Mammary epithelial cell (primary cell): ENCODE data around the gene FUT9.

Experiments
- EZH2 ChIP-seq: IDR thresholded peaks from 2 replicates; pipeline ENCODE4 v1.6.1; 2012; ENCODE audit warnings: low read length, inconsistent platforms, borderline replicate concordance
- TF ChIP-seq, protein P1 (sequence below), 2 donors: IDR thresholded peaks in 1 of 2; conservative IDR thresholded peaks in 1 of 2; 2 replicates each; pipeline ENCODE4 v1.5.1; 2011 to 2012; ENCODE audit warnings: inconsistent platforms in 2 of 2, low read length in 2 of 2, mild to moderate bottlenecking in 2 of 2, control low read depth in 1 of 2, low read depth in 1 of 2; ENCODE audit not compliant: insufficient read depth in 1 of 2; ENCODE audit errors: extremely low read depth in 1 of 2

DNA sequence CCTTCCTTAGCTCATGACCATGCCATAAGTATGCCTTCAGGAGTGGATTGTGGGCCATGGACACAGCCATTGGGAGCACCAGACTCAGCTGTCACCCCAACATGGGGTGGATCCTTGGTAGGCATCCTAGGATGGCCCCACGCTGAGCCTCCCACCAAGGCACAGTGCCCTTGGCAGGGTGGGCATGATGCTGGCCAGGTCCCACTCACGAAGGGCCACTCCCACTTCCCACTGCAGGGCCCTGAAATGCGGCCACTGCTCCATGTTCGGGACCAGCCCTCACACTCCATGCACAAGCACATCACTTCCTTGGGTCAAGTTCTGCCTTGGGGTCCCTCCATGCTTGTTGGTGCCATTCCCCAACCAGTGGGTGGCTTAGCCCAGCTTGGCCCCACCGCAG lies 12.9 kb upstream of the FUT9 start:
- TF ChIP-seq, protein P1, sequence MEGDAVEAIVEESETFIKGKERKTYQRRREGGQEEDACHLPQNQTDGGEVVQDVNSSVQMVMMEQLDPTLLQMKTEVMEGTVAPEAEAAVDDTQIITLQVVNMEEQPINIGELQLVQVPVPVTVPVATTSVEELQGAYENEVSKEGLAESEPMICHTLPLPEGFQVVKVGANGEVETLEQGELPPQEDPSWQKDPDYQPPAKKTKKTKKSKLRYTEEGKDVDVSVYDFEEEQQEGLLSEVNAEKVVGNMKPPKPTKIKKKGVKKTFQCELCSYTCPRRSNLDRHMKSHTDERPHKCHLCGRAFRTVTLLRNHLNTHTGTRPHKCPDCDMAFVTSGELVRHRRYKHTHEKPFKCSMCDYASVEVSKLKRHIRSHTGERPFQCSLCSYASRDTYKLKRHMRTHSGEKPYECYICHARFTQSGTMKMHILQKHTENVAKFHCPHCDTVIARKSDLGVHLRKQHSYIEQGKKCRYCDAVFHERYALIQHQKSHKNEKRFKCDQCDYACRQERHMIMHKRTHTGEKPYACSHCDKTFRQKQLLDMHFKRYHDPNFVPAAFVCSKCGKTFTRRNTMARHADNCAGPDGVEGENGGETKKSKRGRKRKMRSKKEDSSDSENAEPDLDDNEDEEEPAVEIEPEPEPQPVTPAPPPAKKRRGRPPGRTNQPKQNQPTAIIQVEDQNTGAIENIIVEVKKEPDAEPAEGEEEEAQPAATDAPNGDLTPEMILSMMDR (conservative IDR thresholded peaks at IDR 0.05 in 1 of 2, IDR thresholded peaks at IDR 0.05 in 1 of 2; ENCODE audit: extremely low read depth in 1 of 2, insufficient read depth in 1 of 2, low read depth in 1 of 2, low read length in 2 of 2), result no peak
- no peak for TF ChIP-seq EZH2
